Kidney epithelial cell (primary cell): ENCODE measurements around the gene FOXC2. TPM values are rescaled to one million over a fixed set of nuclear protein-coding genes. Genes with fewer than 3 reads are reported as not detected.

ENCODE experiments used
- DNase-seq: peaks from one replicate; pipeline ENCODE4 v3.0.0-alpha.2; 2010; ENCODE audit warnings: low read depth
- H3K27me3 ChIP-seq: 2 replicates; pipeline ENCODE4 v1.6.0; 2011; ENCODE audit warnings: low read length; ENCODE audit not compliant: control insufficient read depth, insufficient read depth
- H3K36me3 ChIP-seq: 2 replicates; pipeline ENCODE4 v1.5.1; 2011; ENCODE audit warnings: low read length; ENCODE audit not compliant: control insufficient read depth, insufficient read depth
- H3K4me3 ChIP-seq: 2 replicates; pipeline ENCODE4 v1.5.1; 2011; ENCODE audit warnings: low read depth, mild to moderate bottlenecking, control low read depth, low read length
- total RNA-seq: library from RNA; depleted of rRNA; stranded (reverse); fragments of >200 nt; gene quantifications from 2 replicates; pipeline ENCODE4 v1.2.3, GENCODE V29; 2015
- TF ChIP-seq, protein P1 (sequence below): IDR thresholded peaks from 2 replicates; pipeline ENCODE4 v1.5.1; 2011; ENCODE audit warnings: mild to moderate bottlenecking, moderate library complexity, low read length, control low read depth, inconsistent platforms; ENCODE audit not compliant: insufficient read depth, poor library complexity, severe bottlenecking

FOXC2 gene
- total RNA-seq, 1 donor from 2014 or later: 12.2 TPM

DNA sequence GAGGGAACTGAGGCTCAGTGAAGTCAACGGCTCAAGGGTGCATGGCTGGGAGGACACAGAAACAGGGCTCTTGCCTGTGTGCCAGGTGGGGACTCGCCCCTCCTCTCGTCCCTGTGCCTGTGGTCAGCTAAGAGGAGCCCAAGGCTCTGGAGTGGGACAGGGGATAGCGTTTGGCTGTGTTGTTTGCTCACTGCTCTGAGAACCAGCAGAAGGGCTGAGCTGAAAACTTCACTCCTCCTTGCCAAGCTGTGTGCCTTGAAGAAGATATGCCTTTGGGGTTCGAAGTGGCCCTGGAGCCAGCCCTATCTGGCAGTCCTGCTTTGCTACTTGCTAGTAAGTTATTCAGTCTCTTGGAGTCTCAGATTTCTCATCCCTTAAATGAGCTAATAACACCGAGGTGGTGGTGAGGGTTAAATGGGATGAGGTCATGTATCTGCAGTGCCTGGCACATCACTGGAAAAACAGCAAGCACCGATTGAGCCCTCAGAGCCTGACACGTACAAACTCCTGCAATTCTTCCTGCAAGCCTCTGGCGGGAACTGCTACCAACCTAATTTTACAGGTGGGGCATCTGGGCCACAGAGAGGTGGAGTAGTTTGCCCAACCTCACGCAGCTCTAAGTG, 29.5 kb downstream of the FOXC2 start:
- Histone ChIP-seq H3K36me3 (no peaks in the 10 kb centered on the region), H3K4me3 (no peak overlapping the region), H3K27me3 (no peaks in the 10 kb centered on the region)
- TF ChIP-seq, protein P1, sequence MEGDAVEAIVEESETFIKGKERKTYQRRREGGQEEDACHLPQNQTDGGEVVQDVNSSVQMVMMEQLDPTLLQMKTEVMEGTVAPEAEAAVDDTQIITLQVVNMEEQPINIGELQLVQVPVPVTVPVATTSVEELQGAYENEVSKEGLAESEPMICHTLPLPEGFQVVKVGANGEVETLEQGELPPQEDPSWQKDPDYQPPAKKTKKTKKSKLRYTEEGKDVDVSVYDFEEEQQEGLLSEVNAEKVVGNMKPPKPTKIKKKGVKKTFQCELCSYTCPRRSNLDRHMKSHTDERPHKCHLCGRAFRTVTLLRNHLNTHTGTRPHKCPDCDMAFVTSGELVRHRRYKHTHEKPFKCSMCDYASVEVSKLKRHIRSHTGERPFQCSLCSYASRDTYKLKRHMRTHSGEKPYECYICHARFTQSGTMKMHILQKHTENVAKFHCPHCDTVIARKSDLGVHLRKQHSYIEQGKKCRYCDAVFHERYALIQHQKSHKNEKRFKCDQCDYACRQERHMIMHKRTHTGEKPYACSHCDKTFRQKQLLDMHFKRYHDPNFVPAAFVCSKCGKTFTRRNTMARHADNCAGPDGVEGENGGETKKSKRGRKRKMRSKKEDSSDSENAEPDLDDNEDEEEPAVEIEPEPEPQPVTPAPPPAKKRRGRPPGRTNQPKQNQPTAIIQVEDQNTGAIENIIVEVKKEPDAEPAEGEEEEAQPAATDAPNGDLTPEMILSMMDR: no peak
- DNase-seq: no peak

GRCh38 chr16:86597126-86597879, 30.7 kb downstream of the FOXC2 start:
- no peaks in the 10 kb centered on the region for H3K27me3 ChIP-seq
- H3K4me3 ChIP-seq: no peak overlapping the region
- H3K36me3 ChIP-seq: no peaks in the 10 kb centered on the region
- TF ChIP-seq, protein P1: no peak
- no peak for DNase-seq

DNA sequence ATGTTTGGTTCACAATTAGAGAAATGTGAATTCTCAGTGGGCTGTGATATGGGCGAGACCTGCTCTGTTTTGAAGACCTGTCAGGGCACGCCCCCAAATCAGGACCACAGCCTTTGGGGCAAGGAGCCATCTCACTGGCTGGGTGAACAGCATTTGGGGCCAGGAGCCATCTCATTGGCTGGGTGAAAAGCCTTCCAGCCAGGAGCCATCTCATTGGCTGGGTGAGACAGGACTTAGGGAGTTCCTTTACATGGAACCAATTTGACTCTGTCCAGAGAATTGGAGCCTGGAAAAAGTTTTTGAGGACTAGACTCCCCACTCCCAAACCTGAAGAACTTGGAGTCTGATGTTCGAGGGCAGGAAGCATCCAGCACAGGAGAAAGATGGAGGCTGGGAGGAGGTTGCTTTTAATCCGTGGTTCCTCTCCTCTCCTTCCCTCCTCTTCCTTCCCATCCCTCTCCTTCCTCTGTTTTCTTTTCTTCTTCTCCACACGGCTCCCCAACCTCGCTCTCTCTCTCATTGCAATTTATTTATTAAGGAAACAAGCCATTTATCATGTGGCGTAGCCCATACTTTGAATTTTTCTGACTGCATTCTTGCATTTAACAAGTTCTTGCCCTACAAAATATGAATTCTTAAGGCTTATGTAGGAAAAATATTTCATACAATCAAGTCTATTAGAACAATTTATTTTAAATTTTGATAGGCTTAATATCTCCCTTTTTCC, 31.4 kb downstream of the FOXC2 start:
- TF ChIP-seq, protein P1: no peak
- Histone ChIP-seq H3K4me3 (no peak overlapping the region), H3K36me3 (no peaks in the 10 kb centered on the region), H3K27me3 (no peaks in the 10 kb centered on the region)
- no peak for DNase-seq

DNA sequence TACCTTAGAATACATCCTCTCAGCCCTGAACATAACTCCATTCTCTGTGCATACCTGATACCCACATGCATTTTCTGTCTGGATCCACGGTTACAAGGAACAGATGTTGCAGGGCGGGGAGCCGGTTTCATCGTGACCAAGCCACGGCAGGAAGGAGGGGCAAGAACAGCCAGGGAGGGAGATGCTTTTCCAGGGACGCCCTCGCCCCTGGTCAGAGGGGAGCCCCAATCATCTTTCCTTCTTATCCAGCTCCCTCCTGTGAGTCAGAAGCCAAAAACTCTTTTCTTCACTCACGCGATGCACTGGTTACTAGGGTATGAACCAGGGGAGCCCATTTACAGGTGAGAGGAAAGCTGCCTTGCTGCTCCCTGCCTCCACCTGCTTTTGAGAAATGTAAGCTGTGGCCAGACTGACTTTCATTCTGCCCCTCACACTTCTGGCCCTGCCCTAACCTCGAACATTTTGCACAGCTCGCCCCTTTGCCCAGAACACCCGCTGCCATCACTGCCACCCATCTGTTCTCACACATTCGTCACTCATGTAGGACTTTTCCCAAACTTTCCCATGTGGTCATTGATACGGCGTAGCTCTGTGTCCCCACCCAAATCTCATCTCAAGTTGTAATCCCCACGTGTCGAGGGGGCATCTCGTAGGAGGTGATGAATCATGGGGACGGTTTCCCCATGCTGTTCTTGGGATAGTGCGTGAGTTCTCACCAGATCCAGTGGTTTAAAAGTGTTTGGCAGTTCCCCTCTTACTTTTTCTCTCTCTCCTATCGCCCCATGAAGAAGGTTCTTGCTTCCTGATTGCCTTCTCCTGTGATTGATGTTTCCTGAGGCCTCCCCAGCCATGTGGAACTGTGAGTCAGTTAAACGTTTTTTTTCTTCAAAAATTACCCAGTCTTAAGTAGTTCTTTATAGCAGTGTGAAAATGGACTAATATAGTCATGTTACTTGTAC, 32.3 kb downstream of the FOXC2 start:
- H3K27me3 ChIP-seq: no peaks in the 10 kb centered on the region
- TF ChIP-seq, protein P1: no peak

DNA sequence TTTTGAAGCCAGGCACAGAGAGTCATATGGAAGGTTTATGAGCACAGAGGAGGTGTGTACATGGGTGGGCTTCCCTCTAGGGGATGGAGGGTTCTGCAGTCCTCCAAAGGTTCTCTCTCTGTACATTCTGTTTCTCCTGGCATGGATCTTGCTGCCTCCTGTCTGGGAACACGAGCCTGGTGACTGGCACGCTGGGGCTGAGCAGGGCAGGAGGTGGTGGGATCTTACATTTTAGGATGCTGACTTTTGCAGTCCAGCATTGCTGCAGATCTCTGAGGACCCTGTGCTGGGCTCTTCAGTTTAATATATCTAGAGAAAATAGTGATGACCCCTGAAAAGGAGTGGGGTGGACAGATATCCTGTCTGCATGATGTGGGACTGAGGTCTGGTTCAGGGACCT, 34.7 kb downstream of the FOXC2 start:
- Histone ChIP-seq H3K27me3 (no peaks in the 10 kb centered on the region), H3K4me3 (no peak overlapping the region), H3K36me3 (no peaks in the 10 kb centered on the region)
- TF ChIP-seq, protein P1: no peak
- DNase-seq: no peak

More for the DNA sequence above, 32.3 kb downstream of the FOXC2 start:
- DNase-seq: no peak
- no peaks in the 10 kb centered on the region for H3K36me3 ChIP-seq
- no peak overlapping the region for H3K4me3 ChIP-seq
